MM.1S (cell line): ENCODE results near the gene SHISA8.

Experiments used
- EZH2 ChIP-seq: fragments of 300-600 bp; sonication (generic); optimal IDR thresholded peaks from 2 replicates; pipeline ENCODE3; 2017; ENCODE audit warnings: low read depth, mild to moderate bottlenecking, antibody characterized with exemption, low read length, mixed read lengths
- TF ChIP-seq, protein P1 (sequence below): fragments of 300-600 bp; sonication (generic); IDR thresholded peaks from 2 replicates; pipeline ENCODE4 v1.5.1; 2016; ENCODE audit warnings: antibody characterized with exemption, low read length, mixed read lengths

DNA sequence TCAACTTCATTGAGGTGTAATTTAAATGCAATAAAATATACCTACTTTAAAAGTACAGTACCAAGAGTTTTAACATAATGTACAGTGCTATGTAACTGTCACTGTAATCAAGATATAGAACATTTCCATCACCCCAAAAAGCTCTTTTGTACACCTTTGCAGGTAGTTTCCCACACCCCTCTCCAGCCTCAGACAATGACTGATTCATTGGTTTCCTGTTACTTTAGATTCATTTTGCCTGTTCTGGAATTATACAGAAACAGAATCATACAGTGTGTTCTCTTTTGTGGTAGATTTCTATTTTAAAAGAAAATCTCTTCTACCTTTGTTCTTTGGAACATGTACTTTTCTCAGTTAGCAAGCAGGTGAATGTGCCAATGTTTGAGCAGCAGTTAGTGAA is 38.2 kb downstream of the SHISA8 start:
- TF ChIP-seq EZH2 = no peak
- TF ChIP-seq, protein P1, sequence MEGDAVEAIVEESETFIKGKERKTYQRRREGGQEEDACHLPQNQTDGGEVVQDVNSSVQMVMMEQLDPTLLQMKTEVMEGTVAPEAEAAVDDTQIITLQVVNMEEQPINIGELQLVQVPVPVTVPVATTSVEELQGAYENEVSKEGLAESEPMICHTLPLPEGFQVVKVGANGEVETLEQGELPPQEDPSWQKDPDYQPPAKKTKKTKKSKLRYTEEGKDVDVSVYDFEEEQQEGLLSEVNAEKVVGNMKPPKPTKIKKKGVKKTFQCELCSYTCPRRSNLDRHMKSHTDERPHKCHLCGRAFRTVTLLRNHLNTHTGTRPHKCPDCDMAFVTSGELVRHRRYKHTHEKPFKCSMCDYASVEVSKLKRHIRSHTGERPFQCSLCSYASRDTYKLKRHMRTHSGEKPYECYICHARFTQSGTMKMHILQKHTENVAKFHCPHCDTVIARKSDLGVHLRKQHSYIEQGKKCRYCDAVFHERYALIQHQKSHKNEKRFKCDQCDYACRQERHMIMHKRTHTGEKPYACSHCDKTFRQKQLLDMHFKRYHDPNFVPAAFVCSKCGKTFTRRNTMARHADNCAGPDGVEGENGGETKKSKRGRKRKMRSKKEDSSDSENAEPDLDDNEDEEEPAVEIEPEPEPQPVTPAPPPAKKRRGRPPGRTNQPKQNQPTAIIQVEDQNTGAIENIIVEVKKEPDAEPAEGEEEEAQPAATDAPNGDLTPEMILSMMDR = no peak
